Activated CD4-positive, alpha-beta T cell treated with anti-CD3 and anti-CD28 coated beads for 48 hours (primary cell): ENCODE data around the gene C17orf100.
"Not testable (repeated sequence)": the region's sequence is repeated elsewhere in the genome, so short reads cannot be mapped to it uniquely, and the experiment has no call there.

Experiments
- DNase-seq: peaks from one replicate; pipeline ENCODE4 v3.0.0-alpha.2; 2020

The C17orf100 gene

DNA sequence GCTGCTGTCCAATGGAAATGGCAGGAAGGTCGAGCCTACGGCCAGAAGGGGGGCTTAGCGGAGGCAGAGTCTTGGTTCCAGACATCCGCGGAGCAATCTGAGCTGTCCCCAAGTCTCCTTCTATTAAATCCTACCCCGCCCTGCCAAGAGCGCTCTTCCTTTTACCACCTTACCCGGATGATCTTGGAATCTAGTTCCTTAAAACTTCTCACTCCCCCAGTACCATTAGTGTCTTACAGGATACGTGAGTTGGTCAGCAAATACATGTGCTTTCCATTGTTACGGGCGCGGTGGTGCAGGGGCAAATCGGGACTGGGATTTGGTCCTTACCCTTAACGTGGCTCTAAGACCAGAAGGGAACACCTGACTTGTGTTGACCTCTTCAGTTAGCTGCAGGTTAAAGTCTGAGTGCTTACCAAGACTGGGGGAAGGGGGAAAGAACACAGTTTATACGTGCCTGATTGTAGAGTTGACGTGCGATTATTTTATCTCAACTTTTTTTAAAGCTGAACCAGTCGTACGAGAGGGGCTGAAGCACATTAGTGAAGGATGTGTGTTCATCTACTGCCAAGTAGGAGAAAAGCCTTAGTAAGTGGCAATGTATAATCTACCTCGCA is 10.2 kb upstream of the C17orf100 start:
- DNase-seq = no peak

DNA sequence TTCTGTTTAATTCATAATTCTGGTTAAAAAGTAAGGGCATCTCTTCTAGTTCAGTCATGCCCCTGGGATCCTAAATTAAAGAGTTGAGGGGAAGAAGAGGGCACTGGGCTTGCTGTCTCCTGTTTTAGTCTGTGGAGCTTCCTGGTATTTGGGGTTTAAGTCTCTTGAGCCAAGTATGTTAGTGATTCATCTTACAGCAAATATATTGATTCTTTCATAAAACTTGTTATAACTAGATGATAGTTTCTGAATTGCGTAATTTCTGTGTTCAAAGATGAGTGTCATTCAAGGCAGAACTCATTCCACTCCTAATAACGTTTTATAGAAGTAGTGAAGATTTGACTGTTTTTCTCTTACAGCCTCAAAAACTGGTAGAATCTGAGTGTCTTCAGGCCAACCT is 9.0 kb upstream of the C17orf100 start:
- DNase-seq = no peak

DNA sequence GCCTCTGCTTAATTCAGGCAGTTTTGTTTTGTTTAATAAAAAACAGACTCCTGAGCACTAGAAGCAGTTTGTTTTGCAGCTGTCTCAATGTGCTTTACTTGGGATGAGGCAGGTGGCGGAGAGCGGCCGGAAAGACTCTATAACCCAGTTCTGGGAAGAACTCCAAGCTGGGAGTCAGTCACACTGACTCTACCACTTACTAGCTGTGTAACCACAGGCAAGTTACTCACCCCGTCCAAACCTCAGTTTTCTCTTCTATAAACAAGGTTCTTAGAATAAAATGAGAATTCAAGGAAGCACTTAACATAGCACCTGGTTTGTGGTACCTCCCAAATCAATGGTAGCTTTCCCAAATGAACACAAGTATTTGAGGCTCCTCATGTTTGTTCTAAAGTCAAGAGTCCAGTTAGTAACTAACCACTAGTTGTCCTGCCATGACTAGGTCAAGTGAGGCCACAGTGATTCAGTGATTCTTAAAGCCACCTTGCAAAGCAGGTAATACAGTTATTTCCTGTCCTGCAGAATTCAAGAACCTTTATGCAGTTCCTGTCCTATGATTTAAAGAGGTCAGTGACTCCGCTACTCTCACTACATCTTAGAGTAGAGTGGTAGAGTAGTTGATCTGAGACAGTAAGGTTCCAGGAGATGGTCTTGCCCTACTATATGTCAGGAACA is 8.0 kb upstream of the C17orf100 start:
- no peak for DNase-seq

- no peak for DNase-seq
Observed at GRCh38 chr17:6648181-6648580, 3.4 kb upstream of the C17orf100 start.

GRCh38 chr17:6651919-6652452 is 424 bp downstream of the C17orf100 start:
- DNase-seq = peak; percentile 58

DNA sequence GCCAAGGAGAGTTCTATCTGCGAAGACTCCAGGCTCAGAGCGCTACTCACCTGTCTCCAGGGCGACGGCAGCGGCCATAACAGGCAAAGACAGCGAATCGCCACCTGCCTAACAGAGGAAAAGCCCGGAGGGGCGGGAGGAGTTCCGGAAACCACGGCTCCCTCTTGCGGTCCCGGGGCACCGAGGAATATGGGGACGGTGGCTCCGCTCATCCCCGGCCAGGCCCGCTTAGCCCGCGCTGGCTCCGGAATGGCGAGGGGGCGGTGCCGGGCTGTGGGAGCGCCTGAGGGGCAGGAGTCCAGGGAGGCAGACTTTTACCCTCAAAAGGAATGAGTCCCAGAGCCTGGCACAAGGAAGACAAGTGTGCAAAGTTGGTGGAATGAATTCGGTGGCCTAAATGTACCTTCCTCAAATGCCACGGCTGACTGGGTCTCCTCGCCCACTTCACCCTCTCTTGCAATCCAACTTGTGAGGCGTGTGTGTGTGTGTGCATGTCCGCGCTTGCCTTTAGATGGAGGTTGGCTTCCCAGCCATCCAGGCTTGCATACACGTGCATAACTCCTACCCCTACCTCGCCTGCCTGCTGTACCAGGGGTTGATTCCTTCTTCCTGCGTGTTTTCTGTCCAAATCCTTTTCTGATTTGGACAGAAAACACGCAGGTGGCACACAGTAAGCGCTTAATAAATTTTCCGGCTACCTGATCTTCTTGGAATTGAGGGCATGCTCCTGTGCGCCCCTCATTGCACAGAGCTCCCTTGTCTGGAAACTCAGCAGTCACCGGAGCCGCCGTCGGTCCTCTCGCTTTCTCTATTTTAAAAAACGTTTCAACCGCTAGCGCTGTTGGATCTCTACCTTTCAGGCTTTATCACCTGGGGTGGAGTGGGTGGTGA is 3.5 kb downstream of the C17orf100 start:
- DNase-seq = no peak

DNA sequence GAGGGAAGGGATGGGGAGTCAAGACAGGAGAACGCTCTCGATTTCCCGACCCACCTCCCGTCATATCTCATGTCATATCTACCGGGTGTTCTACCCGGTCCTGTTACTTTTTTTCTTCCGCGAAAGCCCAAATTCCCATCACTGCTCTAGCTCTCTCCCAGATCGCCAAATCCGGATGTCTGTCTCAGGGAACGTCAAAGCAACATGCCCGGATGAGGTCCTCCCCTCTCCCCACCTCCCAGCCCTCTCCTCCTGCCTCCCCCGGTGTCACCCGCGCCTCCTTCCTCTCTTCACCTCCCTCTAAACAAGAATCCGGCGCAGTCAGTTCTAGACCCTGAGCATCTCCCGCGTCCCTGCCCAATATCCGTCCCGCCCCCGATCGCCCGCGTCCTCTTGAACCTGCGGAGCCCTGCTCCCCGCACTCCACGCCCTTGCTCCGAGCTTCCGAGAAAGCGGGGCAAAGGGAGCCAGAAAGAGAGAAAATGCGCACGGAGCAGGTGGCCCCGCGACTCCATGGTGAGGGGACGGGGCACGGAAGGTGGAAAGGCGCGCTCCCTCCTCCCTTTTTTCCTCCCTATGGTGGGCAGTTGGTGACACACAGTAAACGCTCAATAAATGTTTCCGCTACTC is 4.3 kb downstream of the C17orf100 start:
- not testable (repeated sequence) for DNase-seq

DNA sequence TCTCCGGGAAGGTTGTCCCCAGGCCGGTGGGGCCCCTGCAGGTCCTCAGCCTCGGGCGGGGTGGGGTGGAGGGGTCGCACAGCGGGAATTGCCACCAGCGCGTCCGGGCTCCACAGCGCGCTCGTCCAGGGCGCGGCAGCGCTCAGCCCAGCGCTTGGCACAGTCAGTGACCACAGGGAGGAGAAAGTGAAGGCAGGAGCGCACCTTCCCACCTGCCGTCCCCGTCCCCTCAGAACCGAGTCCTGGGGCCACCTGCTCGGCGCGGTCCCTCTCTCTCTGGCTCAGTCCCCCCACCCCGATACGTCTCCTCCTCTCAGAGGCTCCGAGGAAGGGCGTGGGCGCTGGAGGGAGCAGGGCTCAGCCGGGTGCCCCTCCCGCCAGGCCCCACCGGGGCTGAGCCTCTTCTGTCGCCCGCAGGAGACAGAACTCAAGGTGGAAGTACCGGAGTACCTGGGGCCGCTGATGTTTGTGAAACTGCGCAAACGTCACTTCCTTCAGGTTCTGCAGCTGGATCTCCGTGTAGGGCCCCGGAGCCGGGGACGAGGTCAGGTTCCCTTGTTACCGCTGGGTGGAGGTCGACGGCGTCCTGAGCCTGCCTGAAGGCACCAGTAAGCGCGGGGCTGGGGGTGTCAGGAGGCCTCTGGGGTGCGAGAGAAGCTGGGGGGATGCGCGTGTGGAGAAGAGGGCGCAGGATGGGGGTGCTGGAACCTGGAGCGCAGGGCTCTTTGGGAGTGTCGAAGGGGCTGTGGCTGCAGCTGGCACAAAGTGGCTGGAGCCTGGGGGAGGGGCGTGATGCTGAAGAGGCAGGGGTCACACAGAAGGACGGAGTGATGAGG is 5.5 kb downstream of the C17orf100 start:
- peak; percentile 76 for DNase-seq

DNA sequence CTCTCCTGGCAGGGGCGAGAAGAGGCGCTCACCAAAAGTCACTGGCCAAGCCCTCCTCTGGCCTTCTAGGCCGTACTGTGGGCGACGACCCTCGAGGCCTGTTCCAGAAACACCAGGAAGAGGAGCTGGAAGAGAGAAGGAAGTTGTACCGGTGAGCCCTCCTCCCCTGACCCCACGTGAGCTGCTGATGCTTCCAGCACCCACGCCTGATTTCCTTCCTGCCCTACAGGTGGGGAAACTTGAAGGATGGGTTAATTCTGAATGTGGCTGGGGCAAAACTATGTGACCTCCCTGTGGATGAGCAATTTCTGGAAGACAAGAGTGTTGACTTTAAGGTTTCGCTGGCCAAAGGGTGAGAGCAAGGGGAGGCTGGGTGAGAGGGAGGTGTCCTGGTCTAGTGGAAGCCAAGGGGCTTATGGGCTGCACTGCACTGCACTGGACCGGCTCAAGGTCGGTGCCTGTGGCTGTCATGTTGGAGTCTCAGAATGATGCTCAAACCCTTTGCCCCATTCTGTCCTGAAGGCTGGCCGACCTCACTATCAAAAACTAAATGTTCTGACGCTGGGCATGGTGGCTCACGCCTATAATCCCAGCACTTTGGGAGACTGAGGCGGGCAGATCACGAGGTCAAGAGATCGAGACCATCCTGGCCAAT is 6.2 kb downstream of the C17orf100 start:
- DNase-seq = no peak

- DNase-seq = not testable (repeated sequence)
Observed at GRCh38 chr17:6658411-6658810, 6.8 kb downstream of the C17orf100 start.

- DNase-seq = no peak
Observed at GRCh38 chr17:6660101-6660500, 8.5 kb downstream of the C17orf100 start.

DNA sequence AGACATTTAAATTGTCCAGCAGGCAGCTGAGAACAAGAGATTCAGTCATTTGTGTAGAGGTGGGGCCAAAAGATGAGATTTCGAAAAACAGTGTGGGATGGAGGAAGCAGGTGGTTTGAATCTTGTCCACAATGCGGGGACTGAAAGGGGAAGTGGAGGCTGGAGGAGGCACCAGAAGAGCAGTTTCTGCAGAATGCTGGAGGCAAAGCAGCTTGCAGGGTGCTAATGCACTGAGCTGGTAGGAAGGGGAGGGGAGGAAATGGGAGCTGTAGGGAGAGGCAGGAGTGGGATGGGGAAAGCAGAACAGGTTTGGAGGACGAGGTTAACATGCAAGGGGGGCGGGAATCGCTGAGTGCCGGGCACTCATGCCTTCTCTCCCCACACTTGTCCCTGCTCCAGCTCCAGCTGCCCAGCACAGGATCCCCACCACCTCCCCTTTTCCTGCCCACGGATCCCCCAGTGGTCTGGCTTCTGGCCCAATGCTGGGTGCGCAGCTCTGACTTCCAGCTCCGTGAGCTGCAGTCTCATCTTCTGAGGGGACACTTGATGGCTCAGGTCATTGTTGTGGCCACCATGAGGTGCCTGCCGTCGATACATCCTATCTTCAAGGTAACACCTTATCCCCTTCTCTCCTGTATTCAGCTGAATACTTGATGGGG is 9.4 kb downstream of the C17orf100 start:
- DNase-seq = no peak

GRCh38 chr17:6661464-6661848 is 9.9 kb downstream of the C17orf100 start:
- no peak for DNase-seq

DNA sequence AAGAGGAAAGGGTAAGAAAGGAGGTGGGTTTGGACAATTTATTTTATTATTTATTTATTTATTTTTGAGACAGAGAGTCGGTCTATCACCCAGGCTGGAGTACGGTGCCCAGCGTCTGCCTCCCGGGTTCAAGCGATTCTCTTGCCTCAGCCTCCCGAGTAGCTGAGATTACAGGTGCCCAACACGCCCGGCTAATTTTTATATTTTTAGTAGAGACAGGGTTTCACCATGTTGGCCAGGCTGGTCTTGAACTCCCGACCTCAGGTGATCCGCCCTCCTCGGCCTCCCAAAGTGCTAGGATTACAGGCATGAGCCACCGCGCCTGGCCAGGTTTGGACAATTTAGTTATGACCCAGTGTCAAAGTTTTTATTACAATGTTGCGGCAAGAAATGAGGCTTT is 11.6 kb downstream of the C17orf100 start:
- not testable (repeated sequence) for DNase-seq

GRCh38 chr17:6666077-6666521 is 14.5 kb downstream of the C17orf100 start:
- DNase-seq = peak; percentile 65

DNA sequence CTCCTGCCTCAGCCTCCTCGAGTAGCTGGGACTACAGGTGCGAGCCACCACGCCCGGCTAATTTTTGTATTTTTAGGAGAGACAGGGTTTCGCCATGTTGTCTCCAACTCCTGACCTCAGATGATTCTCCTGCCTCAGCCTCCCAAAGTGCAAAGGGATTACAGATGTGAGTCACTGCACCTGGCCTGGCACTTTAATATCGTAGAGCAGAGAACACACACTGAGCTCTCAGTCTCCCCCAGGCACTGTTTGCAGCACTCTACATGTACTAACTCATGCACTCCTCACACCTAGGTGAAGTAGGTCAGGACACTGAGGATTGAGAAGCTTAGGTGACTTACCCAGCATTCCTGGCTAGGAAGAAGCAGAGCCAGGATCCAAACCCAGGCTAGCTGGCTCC is 15.0 kb downstream of the C17orf100 start:
- DNase-seq = no peak

DNA sequence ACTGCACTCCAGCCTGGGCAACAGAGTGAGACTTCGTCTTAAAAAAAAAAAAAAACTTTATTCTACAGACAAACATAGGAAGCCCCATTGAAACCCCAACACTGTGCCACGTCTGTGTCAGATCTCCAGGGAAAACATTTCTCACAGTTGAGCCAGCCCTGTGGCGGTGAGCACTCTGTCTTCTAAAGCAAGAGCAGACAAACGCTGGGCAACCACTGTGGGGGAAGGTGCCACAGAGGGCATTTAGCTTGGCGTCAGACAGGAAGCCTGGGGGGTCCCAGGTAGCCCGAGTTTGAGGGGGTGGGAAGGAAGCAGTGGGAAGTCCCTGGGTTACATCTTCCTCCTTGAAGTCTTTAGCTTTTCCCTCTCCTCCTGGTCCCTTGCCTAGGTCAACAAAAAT is 16.0 kb downstream of the C17orf100 start:
- DNase-seq = no peak

- DNase-seq = no peak
Observed at GRCh38 chr17:6668219-6668618, 16.7 kb downstream of the C17orf100 start.

- DNase-seq = no peak
Observed at GRCh38 chr17:6668727-6669425, 17.3 kb downstream of the C17orf100 start.

DNA sequence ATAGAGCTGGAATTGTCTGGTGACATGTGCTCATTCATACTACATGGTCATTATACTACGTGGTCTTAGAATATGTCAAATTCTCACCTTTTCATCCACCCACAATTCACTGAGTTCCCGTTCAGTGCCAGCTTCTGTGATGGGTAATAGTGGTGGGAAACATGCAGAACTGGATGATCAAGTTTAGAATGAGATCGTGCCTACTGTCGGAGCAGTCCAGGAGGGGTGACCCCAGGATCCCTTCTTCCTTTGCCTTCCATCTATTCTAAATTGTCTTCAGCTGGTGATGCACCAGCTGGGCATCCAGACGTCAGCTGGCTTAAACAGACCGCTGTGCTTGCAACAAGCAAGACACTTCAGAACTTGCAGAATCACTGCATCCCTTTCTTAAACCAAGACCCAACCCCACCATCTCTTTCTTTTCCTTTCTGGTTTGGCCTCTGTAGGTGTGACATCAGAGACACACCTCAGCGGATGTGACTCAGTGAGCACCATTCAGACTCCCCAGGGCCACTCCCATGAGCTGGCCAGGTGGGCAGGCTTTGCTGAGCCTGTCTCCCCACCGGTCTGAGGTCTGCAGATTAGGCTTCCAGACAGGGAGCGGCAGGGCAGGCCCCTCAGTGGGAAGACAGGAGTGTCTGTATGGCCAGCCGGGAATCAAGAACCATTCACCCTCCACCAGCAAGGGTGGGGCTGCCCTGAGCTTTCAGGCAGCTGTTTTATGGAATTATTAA is 18.1 kb downstream of the C17orf100 start:
- no peak for DNase-seq
